Measurements from ENCODE around the gene RAB17. TPM values are rescaled to one million over a fixed set of nuclear protein-coding genes. Genes with fewer than 3 reads are reported as not detected.

Gene RAB17, protein sequence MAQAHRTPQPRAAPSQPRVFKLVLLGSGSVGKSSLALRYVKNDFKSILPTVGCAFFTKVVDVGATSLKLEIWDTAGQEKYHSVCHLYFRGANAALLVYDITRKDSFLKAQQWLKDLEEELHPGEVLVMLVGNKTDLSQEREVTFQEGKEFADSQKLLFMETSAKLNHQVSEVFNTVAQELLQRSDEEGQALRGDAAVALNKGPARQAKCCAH
- total RNA-seq, result under 0.01 and 1.3 TPM in 2 replicates

GRCh38 chr2:237590272-237591140 is at the start of gene RAB17:
TSS of gene RAB17 (minus strand) at chr2:237590734. CDS start at chr2:237586154, 4,580 bp downstream.

GRCh38 chr2:237627441-237628246 is 37.1 kb upstream of the RAB17 start, which contains the start of gene LRRFIP1:
TSS of gene LRRFIP1 (plus strand) at chr2:237627587. CDS start at chr2:237627645, 58 bp downstream.

DNA sequence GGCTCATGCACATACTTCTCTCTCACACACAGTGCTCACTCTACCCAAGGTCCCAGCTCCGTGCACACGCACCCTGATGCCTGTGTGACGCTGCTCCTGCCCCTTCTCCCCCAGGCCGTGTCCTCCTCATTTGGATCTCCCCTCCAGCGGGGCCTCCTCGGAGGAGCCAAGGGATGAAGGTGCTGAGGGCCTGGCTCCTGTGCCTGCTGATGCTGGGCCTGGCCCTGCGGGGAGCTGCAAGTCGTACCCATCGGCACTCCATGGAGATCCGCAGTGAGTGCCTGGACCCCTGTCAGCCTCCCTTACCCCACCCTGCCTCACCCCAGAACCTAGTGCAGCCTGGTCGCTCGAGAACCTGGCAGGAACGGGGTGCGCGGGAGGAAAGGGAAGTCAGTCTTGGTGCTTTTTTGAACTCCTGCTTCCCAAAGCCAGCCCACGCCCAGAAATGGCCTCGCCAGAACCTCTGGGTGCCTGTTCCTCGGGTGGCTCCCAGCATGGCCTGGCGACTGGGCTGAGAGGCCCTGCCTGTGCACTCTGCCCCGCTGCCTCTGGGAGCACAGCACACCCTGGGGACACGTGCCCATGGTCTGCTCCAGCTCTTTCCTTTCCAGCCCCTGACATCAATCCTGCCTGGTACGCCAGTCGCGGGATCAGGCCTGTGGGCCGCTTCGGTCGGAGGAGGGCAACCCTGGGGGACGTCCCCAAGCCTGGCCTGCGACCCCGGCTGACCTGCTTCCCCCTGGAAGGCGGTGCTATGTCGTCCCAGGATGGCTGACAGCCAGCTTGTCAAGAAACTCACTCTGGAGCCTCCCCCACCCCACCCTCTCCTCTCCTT is 23.9 kb downstream of the RAB17 start, which contains the start of gene PRLH:
PRLH (plus strand) TSS at position 174 of the 835 bp plus-strand sequence; CDS start at position 174, 0 bp downstream.

Small RNA genes lying within 50 kb of the gene (small RNA-seq; reads per million reads assigned to genes)
- 0.83 reads per million, percentile 49 among the genes with 10 or more reads in this experiment for gene RNU6-1140P

Other genes starting within 250 kb of the RAB17 start
- gene COL6A3, start 176.6 kb downstream of the RAB17 start, total RNA-seq, result 4.8 and 10.6 TPM in 2 replicates
- gene MLPH, start 103.5 kb downstream of the RAB17 start, total RNA-seq, result 21.9 and 52.6 TPM in 2 replicates
- not detected in 2 replicates for gene PRLH, start 24.2 kb downstream of the RAB17 start, total RNA-seq
- gene LRRFIP1, start 36.9 kb upstream of the RAB17 start, total RNA-seq, result 127 and 146 TPM in 2 replicates
- gene RBM44, start 208.0 kb upstream of the RAB17 start, total RNA-seq, result 0.22 and 1.6 TPM in 2 replicates

Measured in placental epithelial cell (primary cell).